Activated naive CD4-positive, alpha-beta T cell treated with anti-CD3 and anti-CD28 coated beads, Interleukin-2, amount 10 ng/mL, durations not matched to agents 7 days and 5 days (primary cell): ENCODE measurements around the gene PGM3.

Experiments
- CTCF ChIA-PET: fragments of 350-600 bp; sonication (Branson Sonifier 250); formaldehyde crosslinking; loops from one replicate; lab custom pipeline; 2021; ENCODE audit warnings: antibody characterized with exemption; lab: Charles Lee
- DNase-seq: peaks from one replicate; pipeline ENCODE4 v3.0.0-alpha.2; 2020
- H3K27ac Mint-ChIP-seq: one replicate; pipeline ENCODE4 v1.8.0; 2021; ENCODE audit warnings: mild to moderate bottlenecking, moderate library complexity, mixed read lengths
- H3K27me3 Mint-ChIP-seq: one replicate; pipeline ENCODE4 v1.8.0; 2021; ENCODE audit warnings: mild to moderate bottlenecking, mixed read lengths
- H3K36me3 Mint-ChIP-seq: one replicate; pipeline ENCODE4 v1.8.0; 2021; ENCODE audit warnings: mixed read lengths
- H3K4me1 Mint-ChIP-seq: one replicate; pipeline ENCODE4 v1.8.0; 2021; ENCODE audit warnings: mixed read lengths
- H3K4me3 Mint-ChIP-seq: one replicate; pipeline ENCODE4 v1.8.0; 2021; ENCODE audit warnings: mild to moderate bottlenecking, moderate library complexity, mixed read lengths
- H3K9me3 Mint-ChIP-seq: one replicate; pipeline ENCODE4 v1.8.0; 2021; ENCODE audit warnings: mixed read lengths

Gene PGM3

GRCh38 chr6:83124553-83124952 lies 68.5 kb downstream of the PGM3 start:
- no peak for DNase-seq
- H3K9me3 Mint-ChIP-seq, result no peaks in the 10 kb centered on the region
- no peak overlapping the region for H3K4me3 Mint-ChIP-seq
- H3K27me3 Mint-ChIP-seq, result no peaks in the 10 kb centered on the region
- H3K36me3 Mint-ChIP-seq, result peaks cover 28% of the 10 kb centered on the region
- CTCF ChIA-PET, result no interaction called here
- no peaks in the 10 kb centered on the region for H3K4me1 Mint-ChIP-seq
- H3K27ac Mint-ChIP-seq, result no peak overlapping the region

- CTCF ChIA-PET, result no interaction called here
- H3K4me3 Mint-ChIP-seq, result no peak overlapping the region
- H3K27me3 Mint-ChIP-seq, result no peaks in the 10 kb centered on the region
- no peak for DNase-seq
- H3K9me3 Mint-ChIP-seq, result no peaks in the 10 kb centered on the region
- peaks cover 13% of the 10 kb centered on the region for H3K36me3 Mint-ChIP-seq
- H3K27ac Mint-ChIP-seq, result no peak overlapping the region
- no peaks in the 10 kb centered on the region for H3K4me1 Mint-ChIP-seq
These were observed 73.2 kb downstream of the PGM3 start for GRCh38 chr6:83119742-83120300.

GRCh38 chr6:83117802-83118201 lies 75.3 kb downstream of the PGM3 start:
- Mint-ChIP-seq H3K27ac (no peak overlapping the region), H3K4me1 (no peaks in the 10 kb centered on the region), H3K9me3 (no peaks in the 10 kb centered on the region), H3K36me3 (peaks cover 8% of the 10 kb centered on the region), H3K27me3 (no peaks in the 10 kb centered on the region), H3K4me3 (no peak overlapping the region)
- CTCF ChIA-PET, result interaction anchor here (2.2 kb wide), 1 partner anchor 52 kb away, joined by 6 read pairs; no protein-coding TSS in a partner anchor
- DNase-seq, result no peak
